Activated naive CD8-positive, alpha-beta T cell treated with anti-CD3 and anti-CD28 coated beads, Interleukin-2, amount 50 U/mL, for 16 hours (primary cell): ENCODE measurements around the gene STK26.
"Not testable (repeated sequence)": the region's sequence is repeated elsewhere in the genome, so short reads cannot be mapped to it uniquely, and the experiment has no call there.

Source experiments
- DNase-seq: peaks from one replicate; pipeline ENCODE4 v3.0.0-alpha.2; 2020; ENCODE audit warnings: low read depth, low spot score

STK26 gene

DNA sequence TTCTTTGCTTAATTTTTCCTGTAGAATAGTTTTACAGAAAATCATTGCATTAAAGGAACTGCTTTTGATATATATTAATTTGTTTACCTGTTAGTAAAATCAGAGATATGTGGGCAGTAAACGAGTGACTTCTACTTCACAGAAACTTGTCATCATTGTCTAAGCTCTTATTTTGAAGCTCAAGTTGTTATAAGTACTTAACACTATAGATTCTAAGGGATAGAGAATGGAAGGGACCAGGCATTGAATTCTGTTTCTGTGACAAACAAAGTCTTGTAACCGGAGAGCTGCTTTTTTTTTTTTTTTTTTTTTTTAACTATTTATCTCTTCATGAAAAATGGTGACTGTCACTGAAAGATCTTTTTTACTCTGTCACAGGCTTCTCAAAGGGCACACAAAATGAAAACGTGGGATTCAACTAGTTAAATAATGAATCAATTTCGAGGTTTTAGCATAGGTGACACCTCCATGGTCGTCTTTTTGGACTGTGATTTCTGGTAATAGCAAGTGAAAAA is 14.4 kb downstream of the STK26 start:
- DNase-seq: no peak

- no peak for DNase-seq
Measured at GRCh38 chrX:132040066-132040465, 17.0 kb downstream of the STK26 start.

GRCh38 chrX:132041015-132041414 is 17.9 kb downstream of the STK26 start:
- no peak for DNase-seq

- no peak for DNase-seq
Measured at GRCh38 chrX:132043977-132044376, 20.9 kb downstream of the STK26 start.

- DNase-seq: no peak
Measured at GRCh38 chrX:132044953-132045352, 21.9 kb downstream of the STK26 start.

DNA sequence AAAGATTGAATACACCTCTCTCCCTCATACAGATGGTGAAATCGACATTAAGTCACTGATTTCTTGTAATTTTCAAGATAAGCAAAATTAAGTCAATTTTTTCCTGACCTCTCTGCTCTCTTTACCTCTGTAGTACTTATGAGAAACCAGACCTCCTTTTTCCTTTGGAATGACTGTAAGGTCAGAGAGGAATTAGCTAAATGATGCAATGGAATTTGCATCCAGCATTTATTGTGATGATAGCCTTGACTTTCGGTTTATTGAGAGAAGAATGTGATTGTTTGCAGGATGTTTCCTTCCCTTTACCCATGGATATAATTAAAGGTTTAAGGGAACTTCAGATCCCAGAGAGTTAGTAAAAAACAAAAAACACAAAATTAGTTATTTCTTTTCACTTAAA is 22.4 kb downstream of the STK26 start:
- DNase-seq: no peak

DNA sequence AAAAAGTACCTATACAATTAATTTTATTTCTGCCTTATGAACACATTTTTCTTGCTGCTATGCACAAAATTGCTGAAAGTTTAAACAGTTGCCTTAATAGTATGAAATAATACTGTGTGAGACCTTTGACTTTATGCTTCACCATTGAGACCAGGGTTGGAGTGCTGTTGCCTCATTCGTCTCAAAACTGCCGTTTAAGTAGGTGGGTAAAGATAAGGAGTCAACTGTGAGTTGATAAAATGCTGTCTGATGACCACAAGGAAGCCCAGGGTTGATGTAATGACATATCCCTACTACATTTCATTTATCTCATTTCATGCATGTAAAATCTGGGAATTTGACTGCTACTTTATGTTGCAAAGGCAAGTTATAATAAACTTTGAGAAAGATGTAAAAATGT is 23.4 kb downstream of the STK26 start:
- DNase-seq: no peak

- DNase-seq: not testable (repeated sequence)
Measured at GRCh38 chrX:132051778-132052177, 28.7 kb downstream of the STK26 start.

GRCh38 chrX:132058050-132058449 is 34.9 kb downstream of the STK26 start:
- no peak for DNase-seq

GRCh38 chrX:132058975-132059374 is 35.9 kb downstream of the STK26 start:
- no peak for DNase-seq

DNA sequence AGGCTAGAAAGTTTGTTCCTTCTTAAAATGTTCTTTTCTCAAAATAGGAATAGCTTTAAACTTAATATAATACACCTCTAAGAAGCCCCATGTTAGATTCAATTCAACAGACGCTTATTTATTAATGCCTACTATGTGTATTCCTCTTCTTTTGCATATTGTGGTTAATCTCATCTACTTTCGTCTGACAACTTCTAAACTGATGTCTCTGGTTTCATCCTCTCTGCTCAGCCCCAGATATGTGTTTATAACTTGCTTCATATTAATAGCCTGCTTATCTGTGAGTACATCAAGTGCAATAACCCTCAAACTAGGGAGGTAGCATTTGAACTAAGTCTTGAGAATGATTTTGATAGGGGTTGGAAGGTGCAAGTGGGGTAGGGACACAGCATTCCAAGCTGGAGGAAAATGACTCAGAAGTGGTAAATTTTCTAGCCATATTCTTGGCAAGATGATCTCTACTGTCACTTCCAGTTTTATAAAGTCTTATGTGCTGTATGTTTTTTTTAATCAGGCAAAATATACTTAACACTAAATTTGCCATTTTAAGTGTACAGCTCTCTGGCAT is 37.0 kb downstream of the STK26 start:
- no peak for DNase-seq

DNA sequence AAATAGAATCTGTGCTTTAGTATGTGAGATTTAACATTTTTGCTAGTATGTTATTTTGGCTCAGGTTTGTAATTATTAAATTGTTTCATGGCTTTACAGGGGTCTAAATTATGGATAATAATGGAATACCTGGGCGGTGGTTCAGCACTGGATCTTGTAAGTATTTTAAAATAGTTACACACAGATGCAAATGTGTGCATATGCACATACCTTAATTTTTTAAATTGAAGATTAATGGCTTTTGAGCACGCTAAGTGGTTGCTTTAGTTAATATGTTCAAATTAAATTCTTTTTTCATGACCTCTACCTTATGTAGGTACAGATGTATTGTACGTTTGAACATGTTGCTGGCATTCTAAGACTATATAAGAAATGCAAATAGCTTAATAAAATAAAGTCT is 40.2 kb downstream of the STK26 start:
- no peak for DNase-seq

DNA sequence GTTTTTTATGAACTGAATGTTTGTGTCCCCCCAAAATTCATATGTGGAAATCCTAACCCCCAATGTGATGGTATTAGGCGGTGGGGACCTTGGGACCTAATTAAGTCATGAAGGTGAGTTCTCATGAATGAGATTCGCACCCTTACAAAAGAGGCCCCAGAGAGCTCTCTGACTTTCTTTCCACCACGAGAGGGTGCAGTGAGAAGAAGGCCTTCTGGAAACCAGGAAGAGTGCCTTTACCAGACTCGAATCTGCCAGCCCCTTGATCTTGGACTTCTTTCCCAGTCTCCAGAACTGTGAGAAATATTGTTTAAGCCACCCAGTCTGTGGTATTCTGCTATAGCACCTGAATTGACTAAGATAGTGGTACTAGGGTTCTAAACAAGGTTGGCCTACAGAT is 40.8 kb downstream of the STK26 start:
- no peak for DNase-seq

DNA sequence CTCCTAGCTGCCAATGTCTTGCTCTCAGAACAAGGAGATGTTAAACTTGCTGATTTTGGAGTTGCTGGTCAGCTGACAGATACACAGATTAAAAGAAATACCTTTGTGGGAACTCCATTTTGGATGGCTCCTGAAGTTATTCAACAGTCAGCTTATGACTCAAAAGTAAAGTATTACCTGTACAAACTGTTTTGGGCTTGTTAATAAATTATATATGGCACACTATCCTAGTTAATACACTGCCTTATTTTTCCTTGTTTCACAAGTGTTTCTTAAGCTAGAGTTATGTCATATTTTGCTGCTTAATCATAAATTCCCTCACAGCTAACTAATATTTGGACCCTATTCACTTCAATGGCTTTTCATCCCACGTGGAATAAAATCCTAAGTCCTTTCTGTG is 45.3 kb downstream of the STK26 start:
- DNase-seq: no peak

DNA sequence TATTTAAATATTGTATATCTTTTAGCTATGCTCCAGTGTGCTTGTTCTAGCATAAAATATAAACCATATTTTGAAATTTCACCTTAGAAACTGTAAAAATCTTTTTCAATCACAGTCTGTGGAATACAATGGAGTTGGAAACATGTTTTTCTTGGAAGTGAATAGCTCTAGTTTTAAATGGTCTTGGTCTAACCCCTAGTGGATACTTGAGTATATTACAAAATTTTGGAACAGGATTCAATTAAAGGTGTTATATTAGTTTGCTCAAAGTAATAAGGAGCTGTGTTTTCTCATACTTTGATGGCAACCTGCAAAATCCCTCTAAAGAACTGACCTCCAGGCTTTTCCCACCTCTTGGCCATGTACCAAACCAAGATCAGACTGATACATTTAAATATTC is 48.2 kb downstream of the STK26 start:
- no peak for DNase-seq

GRCh38 chrX:132077414-132077813 is 54.3 kb downstream of the STK26 start:
- DNase-seq: no peak

GRCh38 chrX:132077912-132078311 is 54.8 kb downstream of the STK26 start:
- DNase-seq: no peak

DNA sequence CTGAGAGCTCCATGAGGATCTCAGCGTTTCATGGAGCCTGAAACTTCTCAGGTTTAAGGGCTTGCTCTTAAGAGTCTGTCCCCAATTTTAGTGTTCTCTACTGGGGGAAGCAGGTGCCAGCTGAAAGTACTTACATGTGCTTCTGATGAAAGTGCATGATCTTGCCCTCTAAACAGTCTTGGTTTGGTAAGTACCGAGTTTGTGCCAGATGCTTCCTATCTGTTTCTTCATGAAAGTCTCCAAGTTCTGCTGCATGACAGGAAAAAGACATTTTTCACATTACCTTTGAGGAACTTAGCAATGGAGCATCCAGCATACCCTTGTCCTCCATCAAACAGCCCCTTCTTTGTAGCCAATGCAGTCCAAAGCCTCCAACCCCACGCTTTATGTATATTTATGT is 62.7 kb downstream of the STK26 start:
- DNase-seq: no peak

DNA sequence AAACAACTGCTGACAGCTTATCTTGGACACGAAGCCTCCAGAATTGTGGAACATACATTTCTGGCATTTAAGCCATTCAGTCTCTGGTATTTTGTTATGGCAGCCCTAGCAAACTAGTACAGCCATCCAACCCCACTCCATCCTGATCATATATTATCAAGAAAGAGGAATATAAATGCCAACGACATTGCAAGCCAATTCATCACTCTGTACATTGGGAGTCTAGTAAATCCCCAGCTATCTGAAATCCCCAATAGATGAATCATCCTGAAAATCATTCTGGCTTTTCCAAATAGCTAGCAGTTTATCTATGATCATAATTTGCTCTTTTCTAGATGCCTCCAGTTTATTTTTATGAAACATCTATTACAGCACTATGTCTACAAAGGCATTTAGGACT is 63.6 kb downstream of the STK26 start:
- no peak for DNase-seq

- DNase-seq: no peak
Measured at GRCh38 chrX:132088864-132089263, 65.8 kb downstream of the STK26 start.

DNA sequence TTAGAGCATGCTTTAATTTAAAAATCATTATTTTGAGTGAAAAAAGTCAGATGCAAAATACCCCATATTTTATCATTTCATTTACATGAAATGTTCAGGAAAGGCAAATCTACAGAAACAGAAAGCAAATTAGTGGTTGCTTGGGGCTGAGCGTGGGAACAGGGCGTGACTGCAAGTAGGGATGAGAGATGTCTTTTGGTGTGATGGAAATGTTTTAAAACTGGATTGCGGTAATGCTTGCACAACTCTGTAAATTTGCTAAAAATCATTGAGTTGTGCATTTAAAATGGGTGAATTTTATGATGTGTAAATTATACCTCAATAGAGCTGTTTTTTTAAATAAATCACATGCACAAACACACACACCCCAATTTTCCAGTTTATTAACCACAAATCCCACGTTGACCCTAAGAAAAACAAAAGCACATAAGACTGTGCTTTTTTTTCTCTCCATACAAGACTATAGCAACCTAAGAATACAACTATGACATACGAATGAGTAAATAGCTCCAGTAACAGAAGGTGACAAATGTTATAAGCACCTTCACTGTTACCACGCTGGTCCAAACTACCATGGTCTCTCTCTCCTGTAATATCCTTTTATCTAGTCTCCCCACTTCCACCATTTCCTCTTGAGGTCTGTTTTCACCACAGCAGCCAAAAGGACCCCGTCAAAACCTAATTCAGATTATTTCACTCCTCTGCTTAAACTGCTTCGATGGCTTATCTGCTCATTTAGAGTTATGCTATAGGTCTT is 67.5 kb downstream of the STK26 start:
- DNase-seq: no peak

GRCh38 chrX:132092439-132093065 is 69.5 kb downstream of the STK26 start:
- DNase-seq: no peak
